SK-N-SH (cell line): ENCODE data around the gene ZFHX3.

Experiments
- JUND ChIP-seq: IDR thresholded peaks from 2 replicates; pipeline ENCODE4 v1.4.0; 2012
- MXI1 ChIP-seq: IDR thresholded peaks from 2 replicates; pipeline ENCODE4 v1.6.1; 2012; ENCODE audit warnings: mild to moderate bottlenecking, low read depth, low read length, improper control_type of control experiment
- POLR2AphosphoS5 ChIP-seq: IDR thresholded peaks from 2 replicates; pipeline ENCODE4 v1.6.1; 2012; ENCODE audit warnings: low read depth, low read length
- REST ChIP-seq: IDR thresholded peaks from 2 replicates; pipeline ENCODE4 v1.6.1; 2012; ENCODE audit warnings: mild to moderate bottlenecking, low read depth, low read length, moderate library complexity
- TEAD4 ChIP-seq: IDR thresholded peaks from 2 replicates; pipeline ENCODE4 v1.4.0; 2012; ENCODE audit warnings: mild to moderate bottlenecking, borderline replicate concordance; ENCODE audit not compliant: insufficient read depth
- YY1 ChIP-seq: IDR thresholded peaks from 2 replicates; pipeline ENCODE4 v1.4.0; 2012; ENCODE audit warnings: low read depth, mild to moderate bottlenecking
- TF ChIP-seq, protein P1 (sequence below): fragments of 200-600 bp; sonication (generic); IDR thresholded peaks from 2 replicates; pipeline ENCODE4 v1.6.1; 2017; ENCODE audit warnings: antibody characterized with exemption, mild to moderate bottlenecking, moderate library complexity
- TF ChIP-seq, protein P2 (sequence below): IDR thresholded peaks from 2 replicates; pipeline ENCODE4 v1.4.0; 2012; ENCODE audit warnings: low read depth, borderline replicate concordance

- TF ChIP-seq, protein P1, sequence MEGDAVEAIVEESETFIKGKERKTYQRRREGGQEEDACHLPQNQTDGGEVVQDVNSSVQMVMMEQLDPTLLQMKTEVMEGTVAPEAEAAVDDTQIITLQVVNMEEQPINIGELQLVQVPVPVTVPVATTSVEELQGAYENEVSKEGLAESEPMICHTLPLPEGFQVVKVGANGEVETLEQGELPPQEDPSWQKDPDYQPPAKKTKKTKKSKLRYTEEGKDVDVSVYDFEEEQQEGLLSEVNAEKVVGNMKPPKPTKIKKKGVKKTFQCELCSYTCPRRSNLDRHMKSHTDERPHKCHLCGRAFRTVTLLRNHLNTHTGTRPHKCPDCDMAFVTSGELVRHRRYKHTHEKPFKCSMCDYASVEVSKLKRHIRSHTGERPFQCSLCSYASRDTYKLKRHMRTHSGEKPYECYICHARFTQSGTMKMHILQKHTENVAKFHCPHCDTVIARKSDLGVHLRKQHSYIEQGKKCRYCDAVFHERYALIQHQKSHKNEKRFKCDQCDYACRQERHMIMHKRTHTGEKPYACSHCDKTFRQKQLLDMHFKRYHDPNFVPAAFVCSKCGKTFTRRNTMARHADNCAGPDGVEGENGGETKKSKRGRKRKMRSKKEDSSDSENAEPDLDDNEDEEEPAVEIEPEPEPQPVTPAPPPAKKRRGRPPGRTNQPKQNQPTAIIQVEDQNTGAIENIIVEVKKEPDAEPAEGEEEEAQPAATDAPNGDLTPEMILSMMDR = no peak
- TF ChIP-seq JUND (no peak), YY1 (no peak), TEAD4 (no peak), POLR2AphosphoS5 (no peak), REST (no peak), MXI1 (no peak)
- TF ChIP-seq, protein P2, sequence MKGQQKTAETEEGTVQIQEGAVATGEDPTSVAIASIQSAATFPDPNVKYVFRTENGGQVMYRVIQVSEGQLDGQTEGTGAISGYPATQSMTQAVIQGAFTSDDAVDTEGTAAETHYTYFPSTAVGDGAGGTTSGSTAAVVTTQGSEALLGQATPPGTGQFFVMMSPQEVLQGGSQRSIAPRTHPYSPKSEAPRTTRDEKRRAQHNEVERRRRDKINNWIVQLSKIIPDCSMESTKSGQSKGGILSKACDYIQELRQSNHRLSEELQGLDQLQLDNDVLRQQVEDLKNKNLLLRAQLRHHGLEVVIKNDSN = no peak
Observed at GRCh38 chr16:73016488-73016830, 31.5 kb downstream of the ZFHX3 start.
